Pulmonary artery endothelial cell (primary cell): Measurements from ENCODE around the gene CCDC24. TPM values are rescaled to one million over a fixed set of nuclear protein-coding genes. Genes with fewer than 3 reads are reported as not detected.

Experiments
- DNase-seq: peaks from one replicate; pipeline ENCODE4 v3.0.0-alpha.2; 2011; ENCODE audit warnings: low read depth, low spot score
- total RNA-seq: library from RNA; depleted of rRNA; stranded (reverse); fragments of >200 nt; gene quantifications from 2 replicates; pipeline ENCODE4 v1.2.3, GENCODE V29; 2014

The CCDC24 gene
- total RNA-seq, 1 donor from 2014 or later = 2.1 TPM

DNA sequence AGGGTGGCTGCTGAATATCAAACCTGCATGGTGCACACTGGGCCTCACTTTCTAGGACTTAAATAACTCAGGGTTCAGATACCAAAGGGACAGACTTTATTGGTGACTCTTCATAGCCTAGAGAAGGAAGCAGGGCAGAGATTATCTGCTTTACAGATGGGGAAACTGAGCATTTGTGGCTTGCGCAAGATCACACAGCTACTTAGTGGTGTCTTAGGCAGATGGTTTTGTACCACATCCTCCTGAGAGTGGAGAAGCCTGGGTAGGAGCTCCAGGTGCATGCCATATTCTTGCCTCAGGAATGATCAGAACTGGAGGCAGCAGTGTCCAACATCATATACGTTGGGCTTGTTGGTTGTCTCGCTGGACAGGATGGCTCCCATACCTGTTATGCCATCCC, 28.4 kb upstream of the CCDC24 start:
- no peak for DNase-seq

DNA sequence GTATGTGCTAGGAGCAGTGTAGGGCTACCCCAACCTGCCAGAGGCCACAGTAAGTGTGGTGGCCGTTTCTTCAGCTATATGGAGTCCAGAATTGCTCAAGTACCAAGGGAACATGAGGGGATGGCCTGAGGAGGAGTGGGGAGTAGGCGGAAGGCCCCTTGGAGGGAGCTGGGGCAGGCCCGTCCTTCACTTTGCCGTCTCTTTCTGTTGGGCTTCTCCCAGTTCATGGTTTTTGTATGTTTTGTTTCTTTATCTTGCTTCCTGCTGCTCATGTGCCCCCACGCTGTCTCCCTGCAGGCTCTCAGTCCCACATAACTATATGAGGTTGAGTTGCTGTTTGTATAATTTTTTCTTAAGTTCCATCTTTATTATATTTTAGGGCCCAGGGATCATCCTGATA, 27.5 kb upstream of the CCDC24 start:
- no peak for DNase-seq

DNA sequence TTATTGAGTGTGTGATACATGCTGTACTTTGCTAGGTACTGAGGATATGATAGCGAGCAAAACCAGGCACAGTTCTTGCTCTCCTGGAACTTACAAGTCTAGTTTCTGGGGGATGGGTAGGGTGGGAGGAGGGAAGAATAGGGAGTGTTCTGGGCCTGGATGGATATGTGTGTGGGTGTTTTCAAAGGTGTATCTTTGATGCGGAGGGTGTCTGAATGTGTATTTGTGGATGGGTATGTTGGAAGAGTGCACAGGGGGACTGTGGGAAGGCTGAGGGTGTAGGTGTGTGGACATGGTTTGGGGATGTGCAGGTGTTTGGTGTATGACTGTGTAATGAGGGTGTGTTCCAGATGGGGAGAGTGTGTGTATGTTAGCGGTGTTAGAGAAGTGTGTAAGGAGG, 26.1 kb upstream of the CCDC24 start:
- DNase-seq = no peak

DNA sequence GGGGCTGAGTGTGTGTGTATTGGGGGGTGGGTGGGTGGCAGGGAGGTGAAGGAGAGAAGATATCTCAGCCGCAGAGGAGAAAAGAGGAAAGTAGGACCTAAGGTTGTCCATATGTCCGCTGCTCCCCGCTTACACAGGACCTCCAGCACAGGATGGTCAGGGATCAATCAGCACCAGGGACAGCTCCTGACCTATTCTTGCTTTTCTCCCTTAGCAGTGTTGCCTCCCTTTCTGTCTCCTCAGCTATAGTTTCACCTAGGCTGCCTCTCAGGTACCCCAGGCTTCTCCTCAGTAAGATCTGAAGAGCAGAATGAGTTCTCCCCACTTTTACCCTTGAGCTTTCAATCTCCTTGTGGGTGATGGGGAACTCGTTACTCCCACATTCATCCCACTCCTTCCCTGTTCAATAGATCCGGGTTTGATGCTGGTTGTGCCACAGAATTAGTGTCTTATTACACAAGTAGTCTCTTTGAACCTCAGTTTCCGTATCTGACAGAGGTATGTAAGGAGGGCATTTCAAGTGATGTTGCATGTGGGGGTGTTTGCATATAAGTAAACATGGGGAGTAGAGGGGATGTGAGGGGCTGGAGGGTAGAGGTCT, 23.0 kb upstream of the CCDC24 start:
- no peak for DNase-seq

DNA sequence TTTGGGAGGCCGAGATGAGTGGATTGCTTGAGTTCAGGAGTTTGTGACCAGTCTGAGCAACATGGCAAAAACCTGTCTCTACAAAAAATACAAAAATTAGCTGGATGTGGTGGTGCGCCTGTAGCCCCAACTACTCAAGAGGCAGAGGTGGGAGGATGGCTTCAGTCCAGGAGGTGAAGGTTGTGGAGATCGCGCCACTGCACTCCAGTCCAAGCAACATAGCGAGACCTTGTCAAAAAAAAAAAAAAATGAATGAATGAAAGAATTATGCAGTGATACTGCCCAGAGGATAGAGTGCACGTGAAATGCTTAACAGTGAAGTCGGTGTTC, 22.0 kb upstream of the CCDC24 start:
- DNase-seq = no peak

DNA sequence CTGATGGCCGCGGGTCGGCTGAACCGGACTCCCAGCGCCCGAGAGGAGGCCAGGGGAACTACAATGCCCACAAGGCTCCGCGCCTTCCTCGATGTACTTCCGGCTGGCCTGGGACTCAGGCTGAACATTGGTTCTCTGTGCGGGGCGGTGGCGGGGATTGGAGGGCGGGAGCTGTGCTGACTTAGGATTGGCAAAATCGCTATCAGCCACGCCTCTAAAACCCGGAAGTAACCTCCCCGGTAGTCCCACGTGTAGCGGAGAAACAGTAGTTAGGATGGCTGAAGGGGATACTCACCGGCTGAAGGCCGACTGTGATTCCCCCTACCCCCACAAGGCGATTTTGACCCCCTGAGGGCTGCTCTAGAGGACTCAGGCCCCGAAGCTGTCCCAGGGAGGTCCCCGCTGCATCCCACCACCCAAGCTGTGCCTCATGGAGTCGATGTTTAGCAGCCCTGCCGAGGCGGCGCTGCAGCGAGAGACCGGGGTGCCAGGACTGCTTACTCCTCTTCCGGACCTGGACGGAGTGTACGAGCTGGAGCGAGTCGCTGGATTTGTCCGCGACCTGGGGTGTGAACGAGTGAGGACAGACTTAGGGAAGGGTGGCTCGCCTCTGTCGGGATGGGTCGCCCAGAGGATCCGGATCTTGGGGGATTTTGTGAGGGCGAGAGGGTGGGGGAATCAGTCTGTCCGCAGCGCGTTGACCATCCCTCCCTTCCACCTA, 21.5 kb upstream of the CCDC24 start, which contains the start of gene DPH2:
TSS of gene DPH2 (plus strand) at position 265 of the 721 bp plus-strand sequence. CDS start at position 431, 166 bp downstream.
- DNase-seq = peak; percentile 92

DNA sequence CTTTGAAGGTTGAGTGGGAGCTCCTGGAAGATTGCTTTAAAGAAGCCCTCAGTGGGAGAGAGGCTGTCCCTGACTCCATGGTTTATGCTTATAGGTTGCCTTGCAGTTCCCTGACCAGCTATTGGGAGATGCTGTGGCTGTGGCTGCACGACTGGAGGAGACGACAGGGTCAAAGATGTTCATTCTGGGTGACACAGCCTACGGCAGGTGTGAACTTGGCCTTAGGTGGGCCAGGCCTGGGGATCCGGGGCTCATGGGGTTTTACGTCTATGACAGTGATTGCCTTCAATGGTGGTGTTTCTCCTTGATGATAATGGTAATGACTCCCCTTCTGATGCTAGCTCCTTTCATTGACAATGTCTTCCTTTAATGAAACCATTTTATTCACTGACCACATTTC, 20.9 kb upstream of the CCDC24 start:
- no peak for DNase-seq

DNA sequence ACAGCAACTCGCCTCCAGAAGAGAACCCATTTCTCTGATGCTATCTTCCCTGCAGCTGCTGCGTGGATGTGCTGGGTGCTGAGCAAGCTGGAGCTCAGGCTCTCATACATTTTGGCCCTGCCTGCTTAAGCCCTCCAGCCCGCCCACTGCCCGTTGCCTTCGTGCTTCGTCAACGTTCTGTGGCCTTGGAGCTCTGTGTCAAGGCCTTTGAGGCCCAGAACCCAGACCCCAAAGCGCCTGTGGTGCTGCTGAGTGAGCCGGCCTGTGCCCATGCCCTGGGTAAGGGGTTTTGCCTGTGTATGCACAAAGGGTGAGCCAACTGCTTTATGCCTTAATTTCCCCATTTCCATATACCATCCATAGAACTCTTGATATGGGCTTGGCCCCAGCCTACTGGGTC, 20.5 kb upstream of the CCDC24 start:
- DNase-seq = no peak

DNA sequence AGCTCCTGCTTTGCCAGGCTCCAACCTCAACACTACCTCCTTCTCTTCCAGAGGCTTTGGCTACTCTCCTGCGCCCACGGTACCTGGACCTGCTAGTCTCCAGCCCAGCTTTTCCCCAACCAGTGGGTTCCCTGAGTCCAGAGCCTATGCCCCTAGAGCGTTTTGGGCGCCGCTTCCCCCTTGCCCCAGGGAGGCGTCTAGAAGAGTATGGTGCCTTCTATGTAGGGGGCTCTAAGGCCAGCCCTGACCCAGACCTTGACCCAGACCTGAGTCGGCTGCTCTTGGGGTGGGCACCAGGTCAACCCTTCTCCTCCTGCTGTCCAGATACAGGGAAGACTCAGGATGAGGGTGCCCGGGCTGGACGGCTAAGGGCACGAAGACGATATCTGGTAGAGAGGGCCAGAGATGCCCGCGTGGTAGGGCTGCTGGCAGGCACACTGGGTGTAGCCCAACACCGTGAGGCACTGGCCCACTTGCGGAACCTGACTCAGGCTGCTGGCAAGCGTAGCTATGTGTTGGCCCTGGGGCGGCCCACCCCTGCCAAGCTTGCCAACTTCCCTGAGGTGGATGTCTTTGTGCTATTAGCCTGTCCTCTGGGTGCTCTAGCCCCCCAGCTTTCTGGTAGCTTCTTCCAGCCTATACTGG, 19.9 kb upstream of the CCDC24 start:
- no peak for DNase-seq

DNA sequence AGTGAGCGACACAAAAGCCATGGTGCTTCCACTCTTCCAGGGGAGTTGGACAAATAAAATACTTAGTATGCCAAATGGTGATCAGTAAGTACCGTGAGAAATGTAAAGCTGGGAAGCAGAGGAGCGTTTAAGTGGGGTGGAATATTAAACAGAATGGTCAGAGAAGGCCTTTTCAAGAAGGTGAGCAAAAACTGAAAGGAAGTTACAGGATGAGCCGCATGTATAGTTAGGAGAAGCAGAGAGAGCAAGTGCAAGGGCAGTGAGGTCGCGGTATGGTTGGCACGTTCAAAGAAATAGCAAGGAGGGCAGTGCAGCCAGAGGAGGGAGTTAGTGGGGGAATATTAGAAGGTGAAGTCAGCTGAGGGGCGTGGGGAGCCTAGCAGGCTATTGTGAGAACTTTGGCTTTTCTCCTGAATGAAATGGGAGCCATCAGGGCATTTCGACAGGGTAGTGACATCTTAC, 17.4 kb upstream of the CCDC24 start:
- no peak for DNase-seq

DNA sequence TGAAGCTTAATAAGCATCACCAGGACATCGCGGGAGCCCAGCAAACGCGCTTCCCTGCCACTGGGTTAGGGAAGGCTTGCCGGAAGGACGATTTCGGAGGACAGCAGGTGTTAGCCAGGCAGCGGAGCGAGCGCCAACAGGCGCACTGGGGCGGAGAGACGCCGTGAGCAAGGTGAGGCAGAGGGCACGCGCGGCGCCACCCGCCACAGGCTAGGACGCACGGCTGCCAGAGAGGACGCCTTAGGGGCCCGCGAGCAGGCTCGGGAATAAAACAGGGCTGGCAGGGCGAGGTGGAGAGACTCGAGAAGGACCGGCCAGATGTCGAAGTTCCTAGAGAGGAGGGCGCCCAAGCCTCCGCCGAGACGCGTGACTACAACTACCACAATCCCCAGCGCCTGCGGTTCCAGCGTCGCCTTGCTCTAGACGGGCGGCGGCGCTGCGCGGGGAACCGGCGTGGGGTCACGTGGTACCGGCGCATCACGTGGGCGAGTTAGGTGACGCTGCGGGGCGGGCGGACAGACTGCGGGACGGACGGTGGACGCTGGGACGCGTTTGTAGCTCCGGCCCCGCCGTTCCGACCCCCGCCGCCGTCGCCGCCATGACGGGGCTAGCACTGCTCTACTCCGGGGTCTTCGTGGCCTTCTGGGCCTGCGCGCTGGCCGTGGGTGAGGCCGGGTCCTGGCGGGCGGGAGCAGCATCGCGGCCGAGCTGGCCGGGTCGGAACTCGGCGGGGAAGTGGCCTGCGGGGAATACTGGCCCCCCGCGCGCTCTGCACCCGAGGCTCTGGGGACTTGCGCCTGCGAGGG, 16.8 kb upstream of the CCDC24 start, which contains the start of gene ATP6V0B:
TSS of gene ATP6V0B (plus strand) at position 518 of the 806 bp plus-strand sequence. CDS start at position 599, 81 bp downstream.
- peak; percentile 71 for DNase-seq

DNA sequence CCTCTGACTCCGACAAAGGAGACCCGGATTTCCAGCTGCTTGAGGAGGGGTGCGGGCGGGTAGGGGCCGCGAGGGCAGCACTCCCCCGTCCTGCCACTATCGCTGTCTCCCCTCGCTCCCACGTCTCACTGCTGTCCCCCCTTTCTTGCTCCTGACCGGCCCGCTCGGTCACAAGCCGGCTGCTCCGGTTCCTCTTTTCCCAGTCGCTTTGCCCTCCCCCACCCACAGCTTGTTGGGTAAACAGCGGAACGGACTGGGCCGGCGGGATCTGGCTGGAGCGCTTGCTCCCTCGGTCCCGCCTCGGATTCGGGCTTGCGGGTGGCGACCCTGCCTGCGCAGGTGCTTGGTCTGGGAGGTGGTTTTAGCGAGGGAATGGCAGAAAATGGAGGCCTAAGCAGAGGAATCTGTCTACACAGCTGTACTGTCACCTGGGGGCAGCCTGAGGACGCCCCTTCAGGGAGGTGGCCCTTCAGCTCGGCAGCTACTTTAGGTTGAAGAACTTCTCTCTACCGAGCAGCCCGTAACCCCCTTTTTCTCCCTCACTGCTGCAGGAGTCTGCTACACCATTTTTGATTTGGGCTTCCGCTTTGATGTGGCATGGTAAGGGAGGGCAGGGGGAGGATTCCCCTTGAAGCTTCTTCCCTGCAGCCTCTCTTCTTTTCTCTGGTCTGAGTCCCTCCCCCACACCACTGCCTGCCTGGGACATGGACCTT, 16.0 kb upstream of the CCDC24 start:
- no peak for DNase-seq

DNA sequence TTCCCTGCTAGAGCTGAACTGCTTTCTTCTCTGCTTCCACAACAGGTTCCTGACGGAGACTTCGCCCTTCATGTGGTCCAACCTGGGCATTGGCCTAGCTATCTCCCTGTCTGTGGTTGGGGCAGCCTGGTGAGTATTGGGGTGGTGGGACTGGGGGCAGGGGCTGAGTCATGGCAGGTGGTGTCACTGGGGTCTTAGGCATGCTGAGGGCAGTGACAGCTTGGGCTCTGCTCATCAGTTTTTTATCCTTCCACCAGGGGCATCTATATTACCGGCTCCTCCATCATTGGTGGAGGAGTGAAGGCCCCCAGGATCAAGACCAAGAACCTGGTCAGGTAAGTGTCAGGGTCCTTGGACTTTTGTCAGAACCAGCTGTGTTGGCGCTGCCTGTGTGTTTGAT, 15.4 kb upstream of the CCDC24 start:
- DNase-seq = no peak

DNA sequence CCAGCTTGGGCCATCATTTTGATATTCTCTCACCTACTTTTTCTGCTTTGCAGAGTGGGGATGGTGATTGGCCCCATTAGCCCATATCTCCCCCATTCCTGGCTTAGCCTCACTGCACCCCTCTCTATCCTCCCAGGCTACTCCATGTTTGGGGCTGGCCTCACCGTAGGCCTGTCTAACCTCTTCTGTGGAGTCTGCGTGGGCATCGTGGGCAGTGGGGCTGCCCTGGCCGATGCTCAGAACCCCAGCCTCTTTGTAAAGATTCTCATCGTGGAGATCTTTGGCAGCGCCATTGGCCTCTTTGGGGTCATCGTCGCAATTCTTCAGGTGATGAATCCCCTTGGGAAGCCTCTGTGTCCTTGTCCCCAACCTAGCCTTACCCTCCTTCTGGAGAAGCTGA, 14.5 kb upstream of the CCDC24 start:
- DNase-seq = no peak

DNA sequence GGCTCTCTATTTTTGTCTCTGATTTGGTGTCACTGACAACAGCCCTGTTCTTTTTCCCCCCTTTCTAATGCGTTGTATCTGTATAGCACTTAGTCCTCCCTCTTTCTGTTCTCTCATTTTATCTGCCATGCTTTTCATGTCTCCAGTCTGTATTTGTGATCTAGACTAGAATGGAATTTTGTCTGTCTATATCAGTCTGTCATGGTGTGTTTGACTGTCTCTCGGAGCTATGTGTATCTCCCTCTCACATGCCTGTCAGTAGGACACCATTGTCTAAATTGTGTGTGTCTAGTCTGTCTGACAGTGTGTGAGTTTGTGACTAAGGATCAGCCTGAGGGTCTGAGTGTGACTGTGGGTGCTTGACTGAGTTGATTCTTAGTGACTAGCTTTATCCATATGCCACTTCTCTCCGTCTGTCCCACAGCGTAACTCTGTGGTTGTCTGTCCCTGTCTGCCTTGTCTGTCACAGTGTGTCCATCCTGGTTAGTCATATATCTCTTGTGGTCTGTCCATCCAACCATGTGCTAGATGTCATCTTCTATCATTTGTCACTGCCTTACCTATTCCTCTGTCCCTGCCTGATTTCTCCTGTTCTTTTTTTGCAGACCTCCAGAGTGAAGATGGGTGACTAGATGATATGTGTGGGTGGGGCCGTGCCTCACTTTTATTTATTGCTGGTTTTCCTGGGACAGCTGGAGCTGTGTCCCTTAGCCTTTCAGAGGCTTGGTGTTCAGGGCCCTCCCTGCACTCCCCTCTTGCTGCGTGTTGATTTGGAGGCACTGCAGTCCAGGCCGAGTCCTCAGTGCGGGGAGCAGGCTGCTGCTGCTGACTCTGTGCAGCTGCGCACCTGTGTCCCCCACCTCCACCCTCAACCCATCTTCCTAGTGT, 13.8 kb upstream of the CCDC24 start:
- no peak for DNase-seq

DNA sequence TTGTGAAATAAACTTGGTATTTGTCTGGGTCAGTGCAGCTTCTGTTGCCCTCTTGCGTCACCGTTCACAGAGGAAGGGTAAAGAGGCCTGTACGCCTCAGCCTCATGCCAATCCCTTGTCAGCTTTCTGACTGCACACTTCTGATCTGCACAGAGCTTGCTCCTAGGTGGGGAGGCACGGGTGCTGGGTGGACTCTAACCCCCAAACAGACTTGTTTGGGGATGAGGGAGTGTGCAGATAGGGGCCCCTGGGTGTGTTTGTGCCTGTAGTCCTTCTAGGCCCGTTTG, 13.2 kb upstream of the CCDC24 start:
- no peak for DNase-seq

DNA sequence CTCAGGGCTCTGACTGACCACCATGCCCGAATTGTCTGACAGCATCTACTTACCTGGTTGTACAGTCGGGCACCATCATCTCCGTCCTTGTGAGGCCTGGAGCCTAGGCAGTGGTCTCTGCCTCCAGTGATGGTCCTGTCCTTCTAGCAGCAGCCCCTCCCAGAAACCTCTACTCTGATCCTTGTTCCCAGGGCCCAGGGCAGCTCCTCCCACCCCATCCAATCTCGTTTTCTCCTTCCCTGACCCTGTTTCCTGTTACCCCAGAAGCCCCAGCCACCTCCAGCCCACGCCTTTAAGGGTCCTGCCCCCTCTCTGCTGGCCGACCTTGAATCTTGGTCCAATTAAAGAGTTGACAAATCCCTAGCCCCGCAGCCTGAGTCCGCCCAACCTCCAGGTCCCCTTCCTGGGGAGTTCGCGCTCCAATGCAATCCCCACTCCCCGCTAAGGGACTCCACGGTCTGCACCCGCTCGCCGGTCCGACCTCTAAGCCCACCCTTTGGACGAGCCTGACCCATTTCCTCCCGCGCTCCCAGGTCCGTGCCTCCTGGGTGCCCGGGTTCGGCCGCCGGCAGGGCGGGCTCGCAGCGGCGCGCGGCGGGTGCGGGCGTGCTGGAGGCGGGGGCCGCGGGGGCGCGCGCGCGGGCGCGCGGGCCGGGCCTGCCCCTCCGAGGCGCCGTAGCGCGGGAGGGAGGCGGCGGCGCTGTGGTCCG, 12.7 kb upstream of the CCDC24 start, which contains the start of gene B4GALT2:
TSS of gene B4GALT2 (plus strand) at position 660 of the 710 bp plus-strand sequence. CDS start 1,951 bp downstream, outside the sequence.
- DNase-seq = no peak

DNA sequence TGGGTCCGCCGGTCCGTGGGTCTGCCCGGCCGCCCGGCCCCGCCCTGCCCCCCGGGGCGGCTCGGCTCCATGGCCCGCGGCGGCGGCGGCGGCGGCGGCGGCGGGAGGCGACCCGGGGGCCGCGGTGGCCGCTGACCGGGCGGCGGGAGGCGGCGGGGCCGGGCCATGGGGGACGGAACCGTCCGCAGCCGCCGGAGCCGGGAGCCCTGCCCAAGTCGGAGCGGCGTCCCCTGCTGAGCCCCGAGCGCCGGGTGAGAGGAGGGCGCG, 12.2 kb upstream of the CCDC24 start:
- DNase-seq = no peak

DNA sequence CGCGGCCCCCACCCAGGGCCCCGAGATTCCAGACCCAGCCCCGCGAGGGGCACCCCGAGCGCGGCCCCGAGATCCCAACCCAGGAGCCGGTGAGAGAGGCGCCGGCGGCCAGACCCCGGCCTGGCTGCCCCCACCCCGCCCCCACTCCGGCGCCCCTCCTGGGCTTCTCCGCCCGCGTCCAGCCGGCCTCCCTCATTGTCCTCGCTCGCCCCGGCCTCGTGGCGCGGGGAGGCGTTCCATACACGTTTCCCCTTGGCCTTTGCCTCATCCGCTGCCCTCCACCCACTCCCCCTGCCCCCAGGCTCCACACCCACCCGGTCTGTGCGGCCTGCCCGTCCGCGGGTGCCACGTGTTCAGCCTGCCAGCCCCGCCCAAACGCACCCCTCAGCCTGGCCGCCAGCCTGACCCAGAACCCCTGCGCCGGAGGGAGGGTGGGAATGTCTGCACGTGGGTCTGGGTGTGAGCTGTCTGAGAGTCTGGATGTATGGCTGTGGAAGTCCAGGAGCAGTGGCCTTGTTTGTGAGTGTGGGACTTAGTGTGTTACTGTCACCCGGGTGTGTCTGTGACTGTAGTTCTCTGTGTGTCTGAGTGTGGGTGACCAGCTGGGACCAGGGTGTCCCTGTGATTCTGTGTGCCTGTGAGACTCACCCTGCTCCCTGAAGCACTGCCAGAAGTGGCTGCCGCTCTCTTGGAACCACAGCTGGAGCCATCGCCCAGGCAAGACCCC, 11.7 kb upstream of the CCDC24 start:
- no peak for DNase-seq
